Colonic mucosa (tissue), 4 donors: ENCODE measurements around the gene MACROD1. TPM values are rescaled to one million over a fixed set of nuclear protein-coding genes. Genes with fewer than 3 reads are reported as not detected.

ENCODE experiments used
- DNase-seq: peaks from one replicate; pipeline ENCODE4 v3.0.0-alpha.2; 2020
- H3K27ac ChIP-seq: fragments of 200-600 bp; one replicate; pipeline ENCODE4 v1.8.0; 2021
- H3K27me3 ChIP-seq: fragments of 200-600 bp; one replicate; pipeline ENCODE4 v1.8.0; 2021
- H3K36me3 ChIP-seq: fragments of 200-600 bp; one replicate; pipeline ENCODE4 v1.8.0; 2021
- H3K4me1 ChIP-seq: fragments of 200-600 bp; one replicate; pipeline ENCODE4 v1.8.0; 2021; ENCODE audit warnings: mild to moderate bottlenecking
- H3K4me3 ChIP-seq: fragments of 200-600 bp; one replicate; pipeline ENCODE4 v1.8.0; 2021
- H3K9ac ChIP-seq, 2 donors: one replicate each; pipeline ENCODE4 v1.7.0; 2013; ENCODE audit warnings: control low read depth in 2 of 2, low read depth in 2 of 2, low read length in 2 of 2
- H3K9me3 ChIP-seq: fragments of 200-600 bp; one replicate; pipeline ENCODE4 v1.8.0; 2021
- intact Hi-C: fragments of 100-400 bp; cut with DNase I; formaldehyde crosslinking; loops from one replicate; pipeline ENCODE4 v1.14.1; 2022
- total RNA-seq, 2 donors: library from RNA; stranded (reverse); fragmentation: NEBNext Ultra II Directional in 1 of 2; extraction: Animal tissue kit (Norgen Biotek cat#: 25700) in 1 of 2; gene quantifications; one replicate each; pipeline ENCODE4 v1.2.1, GENCODE V29; 2021
- TF ChIP-seq, protein P1 (sequence below): fragments of 200-600 bp; IDR thresholded peaks from one replicate; pipeline ENCODE4 v1.8.0; 2022; ENCODE audit warnings: antibody characterized with exemption, mild to moderate bottlenecking
- donor health status: healthy.
- donor health status: DM: no; HTN: no; CAD: no.
- donor health status: DM: no; HTN: no; CAD: no.

Gene MACROD1
- total RNA-seq, 2 donors from 2014 or later, result 18.6 to 22.9 TPM

DNA sequence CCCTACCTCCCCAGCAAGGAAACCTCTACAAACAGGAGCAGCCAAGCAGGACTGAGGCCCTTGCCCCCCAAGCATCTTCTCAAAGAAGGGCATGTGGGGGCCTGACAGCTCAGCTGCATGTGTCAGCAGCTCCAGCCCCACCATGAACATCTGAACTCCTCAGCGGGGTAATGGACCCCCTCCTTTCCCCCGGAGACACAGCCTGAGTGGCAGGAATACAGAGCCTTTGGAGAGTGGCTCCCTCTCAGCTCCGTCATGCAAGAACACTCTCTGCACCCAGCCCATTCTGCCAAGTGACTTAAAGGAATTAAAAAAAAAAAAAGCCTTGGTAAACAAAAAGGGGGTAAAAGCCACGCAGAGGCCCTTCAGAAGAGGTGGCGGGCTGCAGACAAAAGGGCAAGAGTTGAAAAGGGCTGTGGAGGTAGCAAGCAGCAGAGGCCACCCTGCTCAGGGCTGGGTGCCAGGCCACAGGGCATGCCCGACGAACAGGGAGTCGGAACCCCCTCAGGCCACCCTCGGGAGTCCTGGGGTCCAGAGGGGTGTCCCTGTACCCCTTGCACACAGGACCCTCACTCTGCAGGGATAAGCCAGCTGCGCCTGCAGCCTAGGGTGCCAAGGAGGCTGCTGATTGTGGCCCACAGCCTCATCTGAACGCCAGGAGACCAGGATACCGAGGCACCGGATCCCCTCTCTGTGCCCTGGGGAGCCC lies 62.5 kb downstream of the MACROD1 start:
- Histone ChIP-seq H3K27me3 (no peaks in the 10 kb centered on the region), H3K4me3 (no peak overlapping the region), H3K27ac (no peak overlapping the region), H3K9me3 (no peaks in the 10 kb centered on the region), H3K36me3 (no peaks in the 10 kb centered on the region), H3K4me1 (no peaks in the 10 kb centered on the region), H3K9ac (no peak overlapping the region)
- TF ChIP-seq, protein P1, sequence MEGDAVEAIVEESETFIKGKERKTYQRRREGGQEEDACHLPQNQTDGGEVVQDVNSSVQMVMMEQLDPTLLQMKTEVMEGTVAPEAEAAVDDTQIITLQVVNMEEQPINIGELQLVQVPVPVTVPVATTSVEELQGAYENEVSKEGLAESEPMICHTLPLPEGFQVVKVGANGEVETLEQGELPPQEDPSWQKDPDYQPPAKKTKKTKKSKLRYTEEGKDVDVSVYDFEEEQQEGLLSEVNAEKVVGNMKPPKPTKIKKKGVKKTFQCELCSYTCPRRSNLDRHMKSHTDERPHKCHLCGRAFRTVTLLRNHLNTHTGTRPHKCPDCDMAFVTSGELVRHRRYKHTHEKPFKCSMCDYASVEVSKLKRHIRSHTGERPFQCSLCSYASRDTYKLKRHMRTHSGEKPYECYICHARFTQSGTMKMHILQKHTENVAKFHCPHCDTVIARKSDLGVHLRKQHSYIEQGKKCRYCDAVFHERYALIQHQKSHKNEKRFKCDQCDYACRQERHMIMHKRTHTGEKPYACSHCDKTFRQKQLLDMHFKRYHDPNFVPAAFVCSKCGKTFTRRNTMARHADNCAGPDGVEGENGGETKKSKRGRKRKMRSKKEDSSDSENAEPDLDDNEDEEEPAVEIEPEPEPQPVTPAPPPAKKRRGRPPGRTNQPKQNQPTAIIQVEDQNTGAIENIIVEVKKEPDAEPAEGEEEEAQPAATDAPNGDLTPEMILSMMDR, result no peak
- DNase-seq, result no peak
- intact Hi-C loops, result no loop called here

DNA sequence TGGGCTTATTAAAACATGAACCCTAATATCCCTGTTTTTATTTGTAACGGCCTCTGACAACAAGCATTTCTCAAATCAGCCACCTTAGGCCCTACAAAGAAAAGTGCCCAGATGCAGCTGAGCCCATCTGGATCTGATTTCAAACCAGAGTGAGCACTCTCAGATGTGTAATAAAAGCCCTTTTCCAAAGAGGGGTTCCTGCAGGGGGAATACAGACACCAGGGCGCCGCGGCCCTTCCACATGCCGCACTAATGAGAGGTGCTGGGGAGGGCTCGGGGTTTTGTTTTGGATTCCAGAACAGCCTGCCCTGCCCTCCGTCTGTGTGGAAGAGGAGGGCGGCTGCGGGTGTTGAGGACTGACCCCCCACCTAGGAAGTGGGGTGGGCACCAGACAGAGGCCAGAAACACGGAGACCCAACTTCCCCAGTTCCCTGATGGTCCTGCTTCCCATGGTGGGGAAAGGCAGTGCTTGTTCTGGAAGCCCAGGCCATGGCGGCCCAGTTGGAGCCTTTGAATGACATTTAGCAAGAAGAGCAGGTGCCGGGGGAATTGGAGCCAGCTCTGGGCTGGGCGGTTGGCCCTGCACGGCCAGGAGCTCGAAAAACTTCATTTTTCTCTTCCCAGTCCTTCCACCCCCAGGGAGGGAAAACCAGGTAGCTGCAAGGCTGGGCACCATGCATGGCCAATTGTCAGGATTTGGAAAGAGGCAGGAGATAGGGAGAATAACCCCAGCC lies 63.7 kb downstream of the MACROD1 start:
- intact Hi-C loops, result no loop called here
- Histone ChIP-seq H3K4me1 (no peaks in the 10 kb centered on the region), H3K9ac (no peak overlapping the region), H3K27me3 (no peaks in the 10 kb centered on the region), H3K4me3 (no peak overlapping the region), H3K9me3 (no peaks in the 10 kb centered on the region), H3K36me3 (no peaks in the 10 kb centered on the region), H3K27ac (no peak overlapping the region)
- TF ChIP-seq, protein P1, result no peak
- DNase-seq, result no peak

DNA sequence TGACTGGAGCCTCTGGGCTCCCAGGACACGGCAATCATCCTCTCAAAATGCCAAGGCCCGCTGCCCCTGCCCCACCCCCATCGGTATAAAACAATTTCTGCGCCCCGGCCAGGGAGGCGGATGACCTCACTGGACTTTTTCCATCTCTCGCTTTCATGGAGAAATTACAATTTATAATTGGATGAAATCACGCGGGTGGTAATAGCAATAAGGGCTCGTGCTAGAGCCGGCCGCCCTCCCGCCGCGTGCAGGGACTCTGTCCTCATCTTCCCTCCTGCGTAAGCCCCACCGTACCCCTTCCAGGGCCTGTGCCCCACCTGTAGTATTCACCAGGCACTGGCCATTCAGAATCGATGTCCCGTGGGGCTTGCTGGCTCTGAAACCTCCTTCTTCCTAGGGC lies 64.5 kb downstream of the MACROD1 start:
- H3K36me3 ChIP-seq, result no peaks in the 10 kb centered on the region
- H3K4me1 ChIP-seq, result no peaks in the 10 kb centered on the region
- no peak overlapping the region for H3K27ac ChIP-seq
- DNase-seq, result no peak
- no peaks in the 10 kb centered on the region for H3K9me3 ChIP-seq
- H3K4me3 ChIP-seq, result no peak overlapping the region
- TF ChIP-seq, protein P1, result no peak
- no peaks in the 10 kb centered on the region for H3K27me3 ChIP-seq
- H3K9ac ChIP-seq, result no peak overlapping the region
- intact Hi-C loops, result no loop called here

DNA sequence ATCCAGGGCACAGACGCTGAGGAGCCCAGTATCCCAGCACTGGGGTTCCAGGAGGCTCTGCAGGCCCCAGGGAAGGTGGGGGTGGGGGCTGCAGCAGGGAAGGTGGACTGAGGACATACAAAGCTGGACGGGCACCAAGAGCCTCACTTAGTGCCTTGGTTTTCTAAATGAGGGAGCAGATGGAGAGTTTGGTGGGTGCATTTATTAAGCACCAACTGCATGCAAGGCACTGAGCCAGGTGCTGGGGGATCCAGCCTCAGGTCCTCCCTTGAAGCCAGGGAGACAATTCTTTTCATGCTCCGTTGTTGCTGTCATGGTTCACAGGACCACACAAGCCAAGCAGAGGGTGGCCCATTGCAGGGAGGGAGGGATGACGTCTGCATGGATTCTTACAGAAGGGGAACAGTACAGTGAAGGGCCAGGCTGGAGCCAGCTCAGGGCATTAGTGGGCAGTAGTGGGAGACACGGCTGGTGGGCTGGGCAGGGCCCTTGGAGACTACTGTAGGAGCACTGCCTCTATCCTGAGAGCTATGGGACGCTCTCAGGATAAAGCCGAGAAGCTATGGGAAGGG lies 65.0 kb downstream of the MACROD1 start:
- no peaks in the 10 kb centered on the region for H3K9me3 ChIP-seq
- no peaks in the 10 kb centered on the region for H3K4me1 ChIP-seq
- H3K27ac ChIP-seq, result no peak overlapping the region
- H3K36me3 ChIP-seq, result no peaks in the 10 kb centered on the region
- no peak overlapping the region for H3K9ac ChIP-seq
- no peak overlapping the region for H3K4me3 ChIP-seq
- no peak for DNase-seq
- no peaks in the 10 kb centered on the region for H3K27me3 ChIP-seq
- TF ChIP-seq, protein P1, result no peak
- intact Hi-C loops, result no loop called here

DNA sequence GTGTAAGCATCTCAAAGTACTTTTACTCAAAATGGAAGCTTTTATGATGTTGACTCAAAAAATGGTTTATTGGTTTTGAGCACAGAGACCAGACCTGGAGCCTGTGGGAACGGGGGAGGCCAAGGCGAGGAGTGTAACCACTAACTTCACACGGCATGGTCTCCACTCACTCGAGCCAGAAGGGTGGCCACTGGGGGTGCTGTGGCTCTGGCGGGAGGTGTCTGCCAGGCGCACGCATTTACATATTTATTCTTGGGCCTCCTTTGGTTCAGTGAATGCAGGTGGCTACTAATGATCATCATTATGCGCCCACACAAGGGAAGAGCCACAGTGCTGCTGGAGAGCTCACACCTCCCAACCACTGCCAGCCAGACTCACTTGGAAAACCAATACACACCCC lies 65.6 kb downstream of the MACROD1 start:
- DNase-seq, result no peak
- no peak overlapping the region for H3K27ac ChIP-seq
- H3K9ac ChIP-seq, result no peak overlapping the region
- H3K9me3 ChIP-seq, result no peaks in the 10 kb centered on the region
- intact Hi-C loops, result no loop called here
- TF ChIP-seq, protein P1, result no peak
- H3K27me3 ChIP-seq, result no peaks in the 10 kb centered on the region
- no peaks in the 10 kb centered on the region for H3K36me3 ChIP-seq
- no peaks in the 10 kb centered on the region for H3K4me1 ChIP-seq
- no peak overlapping the region for H3K4me3 ChIP-seq
